Vagina (tissue), 2 donors: ENCODE results near the gene STARD7.

ENCODE experiments used
- CTCF ChIP-seq, 3 experiments: fragments of 450-650 bp in 2 of 3; fragments of 200-600 bp in 1 of 3; sonication (generic) in 1 of 3; IDR thresholded peaks; one replicate each; pipeline ENCODE4 v1.5.1; 2017 to 2019; ENCODE audit warnings: antibody characterized with exemption in 3 of 3, mild to moderate bottlenecking in 2 of 3, moderate library complexity in 2 of 3
- POLR2A ChIP-seq, 2 donors: fragments of 450-650 bp; IDR thresholded peaks; one replicate each; pipeline ENCODE4 v1.6.1; 2017; ENCODE audit warnings: antibody characterized with exemption in 2 of 2, mild to moderate bottlenecking in 2 of 2, moderate library complexity in 2 of 2
- POLR2AphosphoS5 ChIP-seq, 2 donors: sonication (generic); formaldehyde crosslinking; IDR thresholded peaks; one replicate each; pipeline ENCODE4 v1.9.0; 2017; ENCODE audit warnings: antibody characterized with exemption in 2 of 2, mild to moderate bottlenecking in 2 of 2, low read depth in 1 of 2; ENCODE audit not compliant: insufficient read depth in 1 of 2

- TF ChIP-seq CTCF (IDR thresholded peaks at IDR 0.05), result no peak
- TF ChIP-seq POLR2A (IDR thresholded peaks at IDR 0.05), result no peak
- TF ChIP-seq POLR2AphosphoS5 (IDR thresholded peaks at IDR 0.05; ENCODE audit: insufficient read depth in 1 of 2, low read depth in 1 of 2), result no peak
Observed at GRCh38 chr2:96136129-96136720, 72.4 kb downstream of the STARD7 start.
